Suprapubic skin (tissue), 4 donors: Measurements from ENCODE around the gene E4F1.

Source experiments
- CTCF ChIP-seq, 2 donors: fragments of 200-600 bp in 1 of 2; fragments of 450-650 bp in 1 of 2; sonication (generic) in 1 of 2; IDR thresholded peaks; one replicate each; pipeline ENCODE4 v1.5.1; 2016 to 2019; ENCODE audit warnings: antibody characterized with exemption in 2 of 2, mild to moderate bottlenecking in 1 of 2, moderate library complexity in 1 of 2
- EP300 ChIP-seq: sonication (generic); formaldehyde crosslinking; IDR thresholded peaks from one replicate; pipeline ENCODE4 v1.6.1; 2017; ENCODE audit warnings: antibody characterized with exemption
- POLR2A ChIP-seq, 2 donors: fragments of 450-650 bp; IDR thresholded peaks; one replicate each; pipeline ENCODE4 v1.6.1; 2017; ENCODE audit warnings: antibody characterized with exemption in 2 of 2, mild to moderate bottlenecking in 2 of 2, moderate library complexity in 2 of 2
- POLR2AphosphoS5 ChIP-seq, 3 donors: sonication (generic); formaldehyde crosslinking; IDR thresholded peaks; one replicate each; pipeline ENCODE4 v1.6.1; 2017; ENCODE audit warnings: antibody characterized with exemption in 3 of 3

DNA sequence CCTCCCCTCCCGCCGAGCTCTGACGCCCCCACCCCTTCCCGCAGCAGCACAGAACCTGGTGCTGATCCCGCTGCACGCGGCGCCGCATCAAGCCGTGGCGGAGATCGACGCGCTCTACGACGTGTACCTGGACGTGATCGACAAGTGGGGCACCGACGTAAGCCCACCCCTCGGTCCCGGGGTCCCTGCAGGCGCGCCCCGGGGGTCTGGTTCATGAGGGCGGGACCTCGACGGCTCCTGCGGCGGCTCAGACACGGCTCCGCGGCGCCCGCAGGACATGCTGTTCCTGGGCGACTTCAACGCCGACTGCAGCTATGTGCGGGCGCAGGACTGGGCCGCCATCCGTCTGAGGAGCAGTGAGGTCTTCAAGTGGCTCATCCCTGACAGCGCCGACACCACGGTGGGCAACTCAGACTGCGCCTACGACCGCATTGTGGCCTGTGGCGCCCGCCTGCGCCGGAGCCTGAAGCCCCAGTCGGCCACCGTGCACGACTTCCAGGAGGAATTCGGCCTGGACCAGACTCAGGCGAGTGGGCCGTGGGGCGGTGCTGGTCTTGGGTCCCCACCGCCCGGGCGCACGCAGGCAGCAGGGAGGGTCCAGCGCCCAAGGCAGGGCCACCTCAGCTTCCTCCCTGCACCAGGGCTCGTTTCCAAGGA lies 14.2 kb downstream of the E4F1 start:
- no peak for TF ChIP-seq POLR2A (IDR thresholded peaks at IDR 0.05)
- no peak for TF ChIP-seq CTCF (IDR thresholded peaks at IDR 0.05)
- TF ChIP-seq POLR2AphosphoS5 (IDR thresholded peaks at IDR 0.05) = no peak
- no peak for TF ChIP-seq EP300
